ENCODE results near the gene POU2F3.

The POU2F3 gene

GRCh38 chr11:120334894-120335462 is 95.0 kb downstream of the POU2F3 start (continued):
- TF ChIP-seq ZNF391 (tag by site-specific recombination; IDR thresholded peaks at IDR 0.05; ENCODE audit: borderline replicate concordance, low read depth) (peak; percentile 53; the same call in 1 of the 2 replicates), PRDM2 (tag by site-specific recombination; IDR thresholded peaks at IDR 0.05; ENCODE audit: borderline replicate concordance) (no peak), ZBTB17 (tag by site-specific recombination; IDR thresholded peaks at IDR 0.05) (peak; percentile 86), ZNF677 (tag by site-specific recombination; IDR thresholded peaks at IDR 0.05) (no peak), ZNF10 (tag by site-specific recombination; IDR thresholded peaks at IDR 0.05) (peak; percentile 65; the same call in 1 of the 2 replicates), HOXC10 (CRISPR knock-in tag; IDR thresholded peaks at IDR 0.05) (no peak), ZNF404 (tag by site-specific recombination; IDR thresholded peaks at IDR 0.05) (no peak), ZNF629 (tag by site-specific recombination; IDR thresholded peaks at IDR 0.05) (peak; percentile 99), ZNF350 (tag by site-specific recombination; IDR thresholded peaks at IDR 0.05) (no peak), ZNF221 (tag by site-specific recombination; IDR thresholded peaks at IDR 0.05; ENCODE audit: borderline replicate concordance) (no peak), CTCF (tag by site-specific recombination; IDR thresholded peaks at IDR 0.05) (peak; percentile 32; the same call in 1 of the 2 replicates), KLF16 (tag by site-specific recombination; IDR thresholded peaks at IDR 0.05) (no peak), MEIS1 (CRISPR knock-in tag; IDR thresholded peaks at IDR 0.05; ENCODE audit: borderline replicate concordance) (no peak), ZSCAN5A (tag by site-specific recombination; IDR thresholded peaks at IDR 0.05) (no peak), ZSCAN16 (tag by site-specific recombination; IDR thresholded peaks at IDR 0.05) (no peak), ZNF704 (tag by site-specific recombination; IDR thresholded peaks at IDR 0.05) (no peak), ZNF138 (tag by site-specific recombination; IDR thresholded peaks at IDR 0.05; ENCODE audit: borderline replicate concordance) (no peak), TCF7L2 (IDR thresholded peaks at IDR 0.05; ENCODE audit: borderline replicate concordance, low read depth, low read length) (no peak), ZNF214 (tag by site-specific recombination; IDR thresholded peaks at IDR 0.05; ENCODE audit: borderline replicate concordance) (no peak), ZNF146 (tag by site-specific recombination; IDR thresholded peaks at IDR 0.05) (no peak), ZNF157 (tag by site-specific recombination; IDR thresholded peaks at IDR 0.05) (no peak), ZNF169 (tag by site-specific recombination; IDR thresholded peaks at IDR 0.05) (no peak), ZNF623 (tag by site-specific recombination; IDR thresholded peaks at IDR 0.05) (no peak), ZNF76 (tag by site-specific recombination; IDR thresholded peaks at IDR 0.05; ENCODE audit: borderline replicate concordance, low read depth) (no peak; the same call in 1 of the 2 replicates), ZNF670 (tag by site-specific recombination; IDR thresholded peaks at IDR 0.05; ENCODE audit: low read depth) (no peak)
- TF ChIP-seq, protein P1, sequence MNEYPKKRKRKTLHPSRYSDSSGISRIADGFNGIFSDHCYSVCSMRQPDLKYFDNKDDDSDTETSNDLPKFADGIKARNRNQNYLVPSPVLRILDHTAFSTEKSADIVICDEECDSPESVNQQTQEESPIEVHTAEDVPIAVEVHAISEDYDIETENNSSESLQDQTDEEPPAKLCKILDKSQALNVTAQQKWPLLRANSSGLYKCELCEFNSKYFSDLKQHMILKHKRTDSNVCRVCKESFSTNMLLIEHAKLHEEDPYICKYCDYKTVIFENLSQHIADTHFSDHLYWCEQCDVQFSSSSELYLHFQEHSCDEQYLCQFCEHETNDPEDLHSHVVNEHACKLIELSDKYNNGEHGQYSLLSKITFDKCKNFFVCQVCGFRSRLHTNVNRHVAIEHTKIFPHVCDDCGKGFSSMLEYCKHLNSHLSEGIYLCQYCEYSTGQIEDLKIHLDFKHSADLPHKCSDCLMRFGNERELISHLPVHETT (tag by site-specific recombination; IDR thresholded peaks at IDR 0.05), result peak; percentile 95
- TF ChIP-seq, protein P2, sequence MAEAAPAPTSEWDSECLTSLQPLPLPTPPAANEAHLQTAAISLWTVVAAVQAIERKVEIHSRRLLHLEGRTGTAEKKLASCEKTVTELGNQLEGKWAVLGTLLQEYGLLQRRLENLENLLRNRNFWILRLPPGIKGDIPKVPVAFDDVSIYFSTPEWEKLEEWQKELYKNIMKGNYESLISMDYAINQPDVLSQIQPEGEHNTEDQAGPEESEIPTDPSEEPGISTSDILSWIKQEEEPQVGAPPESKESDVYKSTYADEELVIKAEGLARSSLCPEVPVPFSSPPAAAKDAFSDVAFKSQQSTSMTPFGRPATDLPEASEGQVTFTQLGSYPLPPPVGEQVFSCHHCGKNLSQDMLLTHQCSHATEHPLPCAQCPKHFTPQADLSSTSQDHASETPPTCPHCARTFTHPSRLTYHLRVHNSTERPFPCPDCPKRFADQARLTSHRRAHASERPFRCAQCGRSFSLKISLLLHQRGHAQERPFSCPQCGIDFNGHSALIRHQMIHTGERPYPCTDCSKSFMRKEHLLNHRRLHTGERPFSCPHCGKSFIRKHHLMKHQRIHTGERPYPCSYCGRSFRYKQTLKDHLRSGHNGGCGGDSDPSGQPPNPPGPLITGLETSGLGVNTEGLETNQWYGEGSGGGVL (tag by site-specific recombination; IDR thresholded peaks at IDR 0.05), result peak; percentile 82
